DMS153 treated with DMSO at 0.1 percent for 48 hours (cell line): ENCODE data around the gene PREX1.

Experiments
- DNase-seq: peaks from one replicate; lab custom pipeline; 2025; ENCODE audit not compliant: unreplicated experiment; lab: John Stamatoyannopoulos, UW

Gene PREX1

GRCh38 chr20:48686238-48687116 lies 141.3 kb downstream of the PREX1 start:
- DNase-seq: no peak

- no peak for DNase-seq
These were observed 142.5 kb downstream of the PREX1 start for GRCh38 chr20:48685300-48685699.

- DNase-seq: no peak
These were observed 143.2 kb downstream of the PREX1 start for GRCh38 chr20:48684501-48685041.

GRCh38 chr20:48683467-48684175 lies 144.2 kb downstream of the PREX1 start:
- DNase-seq: no peak

GRCh38 chr20:48682529-48683363 lies 145.1 kb downstream of the PREX1 start:
- DNase-seq: peak; percentile 94

GRCh38 chr20:48681873-48682426 lies 145.8 kb downstream of the PREX1 start:
- DNase-seq: no peak

- DNase-seq: no peak
These were observed 146.5 kb downstream of the PREX1 start for GRCh38 chr20:48681201-48681872.

GRCh38 chr20:48680650-48681049 lies 147.1 kb downstream of the PREX1 start:
- DNase-seq: no peak

- no peak for DNase-seq
These were observed 148.2 kb downstream of the PREX1 start for GRCh38 chr20:48679599-48679998.

- no peak for DNase-seq
These were observed 148.8 kb downstream of the PREX1 start for GRCh38 chr20:48679011-48679410.

- DNase-seq: no peak
These were observed 149.4 kb downstream of the PREX1 start for GRCh38 chr20:48678421-48678820.

GRCh38 chr20:48676795-48677460 lies 150.9 kb downstream of the PREX1 start:
- DNase-seq: no peak

- no peak for DNase-seq
These were observed 151.7 kb downstream of the PREX1 start for GRCh38 chr20:48676125-48676524.

- DNase-seq: no peak
These were observed 153.3 kb downstream of the PREX1 start for GRCh38 chr20:48674461-48674860.

- no peak for DNase-seq
These were observed 154.3 kb downstream of the PREX1 start for GRCh38 chr20:48673507-48673906.

- DNase-seq: no peak
These were observed 155.5 kb downstream of the PREX1 start for GRCh38 chr20:48672324-48672723.

- DNase-seq: no peak
These were observed 156.7 kb downstream of the PREX1 start for GRCh38 chr20:48671141-48671540.

- DNase-seq: no peak
These were observed 157.7 kb downstream of the PREX1 start for GRCh38 chr20:48669946-48670605.

GRCh38 chr20:48668451-48668946 lies 159.3 kb downstream of the PREX1 start:
- DNase-seq: no peak
